GM18508 (cell line): ENCODE data around the gene GLRX3.

Experiments used
- ATAC-seq: cut with Tn5 transposase; IDR thresholded peaks from one replicate; pipeline ENCODE4 v1.9.1; 2021; ENCODE audit warnings: moderate number of reproducible peaks; ENCODE audit not compliant: insufficient read depth, unreplicated experiment

GLRX3 gene

GRCh38 chr10:130202984-130203621 lies 66.9 kb downstream of the GLRX3 start:
- no peak for ATAC-seq

- ATAC-seq = no peak
These were observed 67.4 kb downstream of the GLRX3 start for GRCh38 chr10:130203626-130204025.

GRCh38 chr10:130206216-130206737 lies 70.1 kb downstream of the GLRX3 start:
- no peak for ATAC-seq

GRCh38 chr10:130207205-130207604 lies 71.0 kb downstream of the GLRX3 start:
- ATAC-seq = no peak

- ATAC-seq = no peak
These were observed 72.6 kb downstream of the GLRX3 start for GRCh38 chr10:130208807-130209206.

GRCh38 chr10:130212746-130213145 lies 76.6 kb downstream of the GLRX3 start:
- ATAC-seq = no peak

- no peak for ATAC-seq
These were observed 77.3 kb downstream of the GLRX3 start for GRCh38 chr10:130213286-130214080.

- ATAC-seq = no peak
These were observed 78.2 kb downstream of the GLRX3 start for GRCh38 chr10:130214431-130214830.

GRCh38 chr10:130215151-130215930 lies 79.2 kb downstream of the GLRX3 start:
- ATAC-seq = no peak

- ATAC-seq = no peak
These were observed 79.7 kb downstream of the GLRX3 start for GRCh38 chr10:130215931-130216231.

- ATAC-seq = no peak
These were observed 82.0 kb downstream of the GLRX3 start for GRCh38 chr10:130218181-130218641.

- ATAC-seq = no peak
These were observed 82.7 kb downstream of the GLRX3 start for GRCh38 chr10:130218936-130219335.

GRCh38 chr10:130220251-130221185 lies 84.3 kb downstream of the GLRX3 start:
- ATAC-seq = no peak

GRCh38 chr10:130221456-130222375 lies 85.5 kb downstream of the GLRX3 start:
- ATAC-seq = no peak

GRCh38 chr10:130222381-130222780 lies 86.2 kb downstream of the GLRX3 start:
- ATAC-seq = no peak

GRCh38 chr10:130224228-130224627 lies 88.0 kb downstream of the GLRX3 start:
- no peak for ATAC-seq

GRCh38 chr10:130226012-130226411 lies 89.8 kb downstream of the GLRX3 start:
- ATAC-seq = no peak

- ATAC-seq = no peak
These were observed 91.7 kb downstream of the GLRX3 start for GRCh38 chr10:130227883-130228282.
